Measurements from ENCODE around the gene ZNF274.

The ZNF274 gene

GRCh38 chr19:58261600-58261967, 78.7 kb downstream of the ZNF274 start:
- TF ChIP-seq, protein P1, sequence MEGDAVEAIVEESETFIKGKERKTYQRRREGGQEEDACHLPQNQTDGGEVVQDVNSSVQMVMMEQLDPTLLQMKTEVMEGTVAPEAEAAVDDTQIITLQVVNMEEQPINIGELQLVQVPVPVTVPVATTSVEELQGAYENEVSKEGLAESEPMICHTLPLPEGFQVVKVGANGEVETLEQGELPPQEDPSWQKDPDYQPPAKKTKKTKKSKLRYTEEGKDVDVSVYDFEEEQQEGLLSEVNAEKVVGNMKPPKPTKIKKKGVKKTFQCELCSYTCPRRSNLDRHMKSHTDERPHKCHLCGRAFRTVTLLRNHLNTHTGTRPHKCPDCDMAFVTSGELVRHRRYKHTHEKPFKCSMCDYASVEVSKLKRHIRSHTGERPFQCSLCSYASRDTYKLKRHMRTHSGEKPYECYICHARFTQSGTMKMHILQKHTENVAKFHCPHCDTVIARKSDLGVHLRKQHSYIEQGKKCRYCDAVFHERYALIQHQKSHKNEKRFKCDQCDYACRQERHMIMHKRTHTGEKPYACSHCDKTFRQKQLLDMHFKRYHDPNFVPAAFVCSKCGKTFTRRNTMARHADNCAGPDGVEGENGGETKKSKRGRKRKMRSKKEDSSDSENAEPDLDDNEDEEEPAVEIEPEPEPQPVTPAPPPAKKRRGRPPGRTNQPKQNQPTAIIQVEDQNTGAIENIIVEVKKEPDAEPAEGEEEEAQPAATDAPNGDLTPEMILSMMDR (conservative IDR thresholded peaks at IDR 0.05; ENCODE audit: low read length) = no peak
- no peak for DNase-seq (ENCODE audit: low read depth)
- H3K4me3 ChIP-seq (ENCODE audit: low read length) = no peak overlapping the region

DNA sequence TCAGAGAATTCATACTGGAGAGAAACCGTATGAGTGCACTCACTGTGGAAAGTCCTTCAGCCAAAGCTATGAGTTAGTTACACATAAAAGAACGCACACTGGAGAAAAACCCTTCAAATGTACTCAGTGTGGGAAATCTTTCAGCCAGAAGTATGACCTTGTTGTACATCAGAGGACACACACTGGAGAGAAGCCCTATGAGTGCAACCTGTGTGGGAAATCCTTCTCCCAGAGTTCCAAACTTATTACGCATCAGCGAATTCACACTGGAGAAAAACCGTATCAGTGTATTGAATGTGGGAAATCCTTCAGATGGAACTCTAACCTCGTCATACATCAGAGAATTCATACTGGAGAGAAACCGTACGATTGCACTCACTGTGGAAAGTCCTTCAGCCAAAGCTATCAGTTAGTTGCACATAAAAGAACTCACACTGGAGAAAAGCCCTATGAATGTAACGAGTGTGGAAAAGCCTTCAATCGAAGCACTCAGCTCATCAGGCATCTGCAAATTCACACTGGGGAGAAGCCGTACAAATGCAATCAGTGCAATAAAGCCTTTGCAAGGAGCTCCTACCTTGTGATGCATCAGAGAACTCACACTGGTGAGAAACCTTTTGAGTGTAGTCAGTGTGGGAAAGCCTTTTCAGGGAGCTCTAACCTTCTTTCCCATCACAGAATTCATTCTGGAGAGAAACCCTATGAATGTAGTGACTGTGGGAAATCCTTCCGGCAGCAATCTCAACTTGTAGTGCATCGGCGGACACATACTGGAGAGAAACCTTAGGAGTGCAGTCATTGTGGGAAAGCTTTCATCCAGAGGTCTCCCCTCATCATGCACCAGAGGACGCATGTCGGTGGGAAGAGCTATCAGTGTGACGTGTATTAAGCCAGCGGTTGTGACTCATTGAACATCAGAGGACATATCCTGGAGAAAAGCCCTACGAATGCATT, 79.4 kb downstream of the ZNF274 start:
- TF ChIP-seq, protein P1 (conservative IDR thresholded peaks at IDR 0.05; ENCODE audit: low read length) = no peak
- no peak overlapping the region for H3K4me3 ChIP-seq (ENCODE audit: low read length)

GRCh38 chr19:58262922-58263296, 80.0 kb downstream of the ZNF274 start:
- no peak for DNase-seq (ENCODE audit: low read depth)
- H3K4me3 ChIP-seq (ENCODE audit: low read length) = no peak overlapping the region
- TF ChIP-seq, protein P1 (conservative IDR thresholded peaks at IDR 0.05; ENCODE audit: low read length) = no peak

More for the DNA sequence above, 79.4 kb downstream of the ZNF274 start:
- no peak for DNase-seq (ENCODE audit: low read depth)
